ENCODE data around the gene XRN1.

GRCh38 chr3:142359367-142359766 lies 88.5 kb downstream of the XRN1 start:
- TF ChIP-seq, protein P1, sequence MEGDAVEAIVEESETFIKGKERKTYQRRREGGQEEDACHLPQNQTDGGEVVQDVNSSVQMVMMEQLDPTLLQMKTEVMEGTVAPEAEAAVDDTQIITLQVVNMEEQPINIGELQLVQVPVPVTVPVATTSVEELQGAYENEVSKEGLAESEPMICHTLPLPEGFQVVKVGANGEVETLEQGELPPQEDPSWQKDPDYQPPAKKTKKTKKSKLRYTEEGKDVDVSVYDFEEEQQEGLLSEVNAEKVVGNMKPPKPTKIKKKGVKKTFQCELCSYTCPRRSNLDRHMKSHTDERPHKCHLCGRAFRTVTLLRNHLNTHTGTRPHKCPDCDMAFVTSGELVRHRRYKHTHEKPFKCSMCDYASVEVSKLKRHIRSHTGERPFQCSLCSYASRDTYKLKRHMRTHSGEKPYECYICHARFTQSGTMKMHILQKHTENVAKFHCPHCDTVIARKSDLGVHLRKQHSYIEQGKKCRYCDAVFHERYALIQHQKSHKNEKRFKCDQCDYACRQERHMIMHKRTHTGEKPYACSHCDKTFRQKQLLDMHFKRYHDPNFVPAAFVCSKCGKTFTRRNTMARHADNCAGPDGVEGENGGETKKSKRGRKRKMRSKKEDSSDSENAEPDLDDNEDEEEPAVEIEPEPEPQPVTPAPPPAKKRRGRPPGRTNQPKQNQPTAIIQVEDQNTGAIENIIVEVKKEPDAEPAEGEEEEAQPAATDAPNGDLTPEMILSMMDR (IDR thresholded peaks at IDR 0.05; ENCODE audit: insufficient read depth, low read length, poor library complexity, severe bottlenecking): no peak
- no peak for TF ChIP-seq EZH2phosphoT487 (conservative IDR thresholded peaks at IDR 0.05; ENCODE audit: low read length)

Measured in SU-DHL-6 (cell line).